ENCODE measurements around the gene SAMM50.

Gene SAMM50

GRCh38 chr22:44030051-44030701, 74.9 kb downstream of the SAMM50 start:
- no peak for DNase-seq (ENCODE audit: low read depth)

- DNase-seq (ENCODE audit: low read depth), result no peak
These were observed 75.5 kb downstream of the SAMM50 start for GRCh38 chr22:44030702-44031082.

- DNase-seq (ENCODE audit: low read depth), result no peak
These were observed 76.1 kb downstream of the SAMM50 start for GRCh38 chr22:44031158-44031952.

GRCh38 chr22:44032126-44032730, 77.0 kb downstream of the SAMM50 start:
- no peak for DNase-seq (ENCODE audit: low read depth)

GRCh38 chr22:44033287-44033686, 78.0 kb downstream of the SAMM50 start:
- DNase-seq (ENCODE audit: low read depth), result no peak

- no peak for DNase-seq (ENCODE audit: low read depth)
These were observed 78.5 kb downstream of the SAMM50 start for GRCh38 chr22:44033694-44034093.

- DNase-seq (ENCODE audit: low read depth), result no peak
These were observed 82.5 kb downstream of the SAMM50 start for GRCh38 chr22:44037519-44038375.

- DNase-seq (ENCODE audit: low read depth), result no peak
These were observed 84.4 kb downstream of the SAMM50 start for GRCh38 chr22:44039566-44040171.

- DNase-seq (ENCODE audit: low read depth), result no peak
These were observed 87.3 kb downstream of the SAMM50 start for GRCh38 chr22:44042249-44043218.

- DNase-seq (ENCODE audit: low read depth), result no peak
These were observed 89.9 kb downstream of the SAMM50 start for GRCh38 chr22:44045145-44045544.

Data from stimulated activated CD8-positive, alpha-beta memory T cell treated with anti-CD3 and anti-CD28 coated beads, Interleukin-7, amount 100 ng/mL, for 24 hours (primary cell).